Activated naive CD8-positive, alpha-beta T cell treated with anti-CD3 and anti-CD28 coated beads for 36 hours (primary cell): Measurements from ENCODE around the gene KLHL8. TPM values are rescaled to one million over a fixed set of nuclear protein-coding genes. Genes with fewer than 3 reads are reported as not detected.

ENCODE experiments used
- total RNA-seq, 2 experiments: library from RNA; stranded (reverse); gene quantifications; one replicate each; pipeline ENCODE4 v1.2.3, GENCODE V29; 2021

The KLHL8 gene
- total RNA-seq, 2 experiments from 2014 or later, result 16.2 to 17.4 TPM

Other genes with a start within 250 kb of the KLHL8 start
- gene HSD17B13, start 102.3 kb upstream of the KLHL8 start, total RNA-seq, result not detected
- gene HSD17B11, start 170.6 kb upstream of the KLHL8 start, total RNA-seq, result 10 to 100 TPM; 18.2 to 18.7 TPM
- 10 to 100 TPM; 13.4 to 13.6 TPM for gene NUDT9, start 202.0 kb upstream of the KLHL8 start, total RNA-seq